HepG2 (cell line): ENCODE results near the gene TRAF5. TPM values are rescaled to one million over a fixed set of nuclear protein-coding genes. Genes with fewer than 3 reads are reported as not detected.
"Not testable (repeated sequence)": the region's sequence is repeated elsewhere in the genome, so short reads cannot be mapped to it uniquely, and the experiment has no call there.

Experiments
- ATAC-seq: fragments of 200-7000 bp; cut with Tn5 transposase; 3 replicates; pipeline ENCODE4 v1.9.1; 2020; ENCODE audit warnings: mild to moderate bottlenecking, moderate library complexity
- BruUV-seq: library from RNA; stranded (reverse); fragments of 400-500 nt; replicated peaks from 2 replicates; lab custom pipeline; 2021; lab: Mats Ljungman, UMichigan
- CTCF ChIA-PET: fragments of 300-600 bp; formaldehyde crosslinking; extraction: SDS; loops from one replicate; lab custom pipeline; 2021; ENCODE audit warnings: low total read pairs, inconsistent platforms, low intra/inter-chr PET ratio; lab: Yijun Ruan, JAX
- POLR2A ChIA-PET: fragments of 350-600 bp; sonication (Branson Sonifier 250); formaldehyde crosslinking; loops from one replicate; lab custom pipeline; 2020; ENCODE audit warnings: antibody characterized with exemption, inconsistent platforms; lab: Yijun Ruan, JAX
- DNase-seq: peaks from one replicate; pipeline ENCODE4 v3.0.0-alpha.2; 2015; ENCODE audit warnings: low spot score
- FAIRE-seq: peaks from 3 replicates; lab custom pipeline; 2011; peaks lifted over from hg19 to GRCh38; lab: Jason Lieb, UNC
- H2AFZ ChIP-seq: one replicate; pipeline ENCODE4 v1.6.1; 2011; ENCODE audit warnings: low read length, inconsistent platforms
- H3K27ac ChIP-seq: fragments of 300-600 bp; 3 replicates; pipeline ENCODE4 v1.8.0; 2011; ENCODE audit warnings: mixed run types, mild to moderate bottlenecking, mixed read lengths, low read length, inconsistent platforms; ENCODE audit not compliant: insufficient read depth; ENCODE audit errors: extremely low read length
- H3K27me3 ChIP-seq, 2 experiments: fragments of 200-600 bp in 1 of 2; 2 replicates in 1 of 2; 3 replicates in 1 of 2; pipeline versions ENCODE4 v1.6.0 to v1.8.0; 2011; ENCODE audit warnings: low read length in 2 of 2, mild to moderate bottlenecking in 2 of 2, moderate library complexity in 2 of 2, inconsistent platforms in 1 of 2; ENCODE audit not compliant: insufficient read depth in 2 of 2, control insufficient read depth in 1 of 2
- H3K36me3 ChIP-seq, 2 experiments: fragments of 200-600 bp in 1 of 2; replicated peaks in 1 of 2; 2 replicates in 1 of 2; 3 replicates in 1 of 2; pipeline versions ENCODE4 v1.5.1 to v1.8.0; 2011; ENCODE audit warnings: low read length in 2 of 2, inconsistent platforms in 1 of 2; ENCODE audit not compliant: insufficient read depth in 2 of 2, control insufficient read depth in 1 of 2
- H3K4me1 ChIP-seq: 2 replicates; pipeline ENCODE4 v1.5.1; 2012; ENCODE audit warnings: low read length, inconsistent platforms; ENCODE audit not compliant: insufficient read depth
- H3K4me2 ChIP-seq: 2 replicates; pipeline ENCODE4 v1.6.0; 2011; ENCODE audit warnings: low read depth, low read length, inconsistent platforms
- H3K4me3 ChIP-seq, 3 experiments: fragments of 200-600 bp in 1 of 3; sonication (generic), shearing (Covaris generic) in 1 of 3; replicated peaks in 1 of 3; 2 replicates each; pipeline ENCODE4 v1.5.1; 2011 to 2016; ENCODE audit warnings: low read length in 3 of 3, inconsistent platforms in 2 of 3, low read depth in 2 of 3, mild to moderate bottlenecking in 2 of 3, control low read depth in 1 of 3, mixed read lengths in 1 of 3; ENCODE audit not compliant: insufficient read depth in 1 of 3
- H3K79me2 ChIP-seq: one replicate; pipeline ENCODE4 v1.6.1; 2011; ENCODE audit warnings: low read length, inconsistent platforms; ENCODE audit not compliant: insufficient read depth
- H3K9ac ChIP-seq: 2 replicates; pipeline ENCODE4 v1.6.0; 2011; ENCODE audit warnings: mild to moderate bottlenecking, low read depth, low read length, inconsistent platforms; ENCODE audit not compliant: insufficient read depth
- H3K9me3 ChIP-seq: 2 replicates; pipeline ENCODE4 v1.5.1; 2012; ENCODE audit warnings: mild to moderate bottlenecking, low read length
- H4K20me1 ChIP-seq: 2 replicates; pipeline ENCODE4 v1.6.0; 2011; ENCODE audit warnings: inconsistent platforms, mild to moderate bottlenecking, low read length, moderate library complexity; ENCODE audit not compliant: insufficient read depth
- CEBPB ChIP-seq: IDR thresholded peaks from 2 replicates; pipeline ENCODE4 v1.6.1; 2011; ENCODE audit warnings: low read depth, low read length, improper control_type of control experiment, borderline replicate concordance
- CEBPG ChIP-seq: IDR thresholded peaks from 2 replicates; pipeline ENCODE4 v1.6.1; 2016
- MAFK ChIP-seq, 2 experiments: IDR thresholded peaks in 1 of 2; conservative IDR thresholded peaks in 1 of 2; 2 replicates each; pipeline ENCODE4 v1.6.1; 2011; ENCODE audit warnings: improper control_type of control experiment in 2 of 2, low read length in 2 of 2
- POLR2A ChIP-seq, 2 experiments: IDR thresholded peaks; 2 replicates each; pipeline ENCODE4 v1.6.1; 2011; ENCODE audit warnings: low read depth in 2 of 2, low read length in 2 of 2, mild to moderate bottlenecking in 1 of 2, moderate library complexity in 1 of 2; ENCODE audit not compliant: insufficient read depth in 1 of 2
- WIZ ChIP-seq: sonication (generic); formaldehyde crosslinking; IDR thresholded peaks from 2 replicates; pipeline ENCODE4 v1.5.1; 2020; ENCODE audit warnings: mild to moderate bottlenecking, missing genetic modification reagents
- WGBS: methylation state at CpG from one replicate; pipeline ENCODE4 v1.1.6; 2017; ENCODE audit warnings: low lambda C conversion rate; 5-methylcytosine and 5-hydroxymethylcytosine counted together
- in situ Hi-C: cut with HindIII; loops from 2 replicates; pipeline ENCODE4 v1.10.0; 2017; ENCODE audit warnings: low pct_unique_long_range_greater_than_20kb; ENCODE audit not compliant: extremely low pct_ligation_motif_present
- intact Hi-C: fragments of 100-400 bp; cut with micrococcal nuclease; formaldehyde crosslinking; loops from one replicate; pipeline ENCODE4 v1.10.0; 2022; ENCODE audit not compliant: unreplicated experiment
- polyA plus RNA-seq, 8 experiments: library from polyadenylated mRNA; depleted of rRNA in 3 of 8; stranded (reverse) in 7 of 8; unstranded in 1 of 8; fragments of >200 nt; fragmentation: Illumina TruSeq in 4 of 8; extraction: Trizol in 4 of 8; gene quantifications; 2 replicates each; pipeline versions ENCODE4 v1.2.1 to v1.2.3, GENCODE V29; 2011 to 2016; ENCODE audit warnings: low read depth in 4 of 8, missing spikeins in 1 of 8, mixed read lengths in 1 of 8; ENCODE audit not compliant: insufficient read depth in 1 of 8
- total RNA-seq, 5 experiments: library from RNA; depleted of rRNA; stranded (reverse); fragments of >200 nt; fragmentation: Illumina TruSeq; extraction: Trizol; gene quantifications; 2 replicates each; pipeline ENCODE4 v1.2.3, GENCODE V29; 2016; ENCODE audit warnings: low read depth in 1 of 5
- TF ChIP-seq, protein P1 (sequence below): sonication (generic); formaldehyde crosslinking; IDR thresholded peaks from 2 replicates; pipeline ENCODE4 v1.5.1; 2020; ENCODE audit warnings: mild to moderate bottlenecking, missing genetic modification reagents

TRAF5 gene
- total and polyA plus RNA-seq, 2 of the 13 experiments (the other 11 are each of a cell fraction or from before 2014, with no cell fraction given): 0.27 to 1.6 TPM

DNA sequence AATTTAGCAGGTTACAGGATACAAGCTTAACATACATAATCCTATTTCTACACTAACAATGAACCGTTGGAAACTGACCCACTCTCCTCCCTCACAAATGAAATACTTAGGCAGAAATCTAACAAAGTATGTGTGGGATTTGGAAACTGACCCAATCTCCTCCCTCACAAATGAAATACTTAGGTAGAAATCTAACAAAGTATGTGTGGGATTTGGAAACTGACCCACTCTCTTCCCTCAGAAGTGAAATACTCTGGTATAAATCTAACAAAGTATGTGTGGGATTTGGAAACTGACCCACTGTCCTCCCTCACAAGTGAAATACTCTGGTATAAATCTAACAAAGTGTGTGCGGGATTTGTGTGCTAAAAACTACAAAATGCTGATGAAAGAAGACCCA lies 60.3 kb downstream of the TRAF5 start (continued):
- TF ChIP-seq, protein P1, sequence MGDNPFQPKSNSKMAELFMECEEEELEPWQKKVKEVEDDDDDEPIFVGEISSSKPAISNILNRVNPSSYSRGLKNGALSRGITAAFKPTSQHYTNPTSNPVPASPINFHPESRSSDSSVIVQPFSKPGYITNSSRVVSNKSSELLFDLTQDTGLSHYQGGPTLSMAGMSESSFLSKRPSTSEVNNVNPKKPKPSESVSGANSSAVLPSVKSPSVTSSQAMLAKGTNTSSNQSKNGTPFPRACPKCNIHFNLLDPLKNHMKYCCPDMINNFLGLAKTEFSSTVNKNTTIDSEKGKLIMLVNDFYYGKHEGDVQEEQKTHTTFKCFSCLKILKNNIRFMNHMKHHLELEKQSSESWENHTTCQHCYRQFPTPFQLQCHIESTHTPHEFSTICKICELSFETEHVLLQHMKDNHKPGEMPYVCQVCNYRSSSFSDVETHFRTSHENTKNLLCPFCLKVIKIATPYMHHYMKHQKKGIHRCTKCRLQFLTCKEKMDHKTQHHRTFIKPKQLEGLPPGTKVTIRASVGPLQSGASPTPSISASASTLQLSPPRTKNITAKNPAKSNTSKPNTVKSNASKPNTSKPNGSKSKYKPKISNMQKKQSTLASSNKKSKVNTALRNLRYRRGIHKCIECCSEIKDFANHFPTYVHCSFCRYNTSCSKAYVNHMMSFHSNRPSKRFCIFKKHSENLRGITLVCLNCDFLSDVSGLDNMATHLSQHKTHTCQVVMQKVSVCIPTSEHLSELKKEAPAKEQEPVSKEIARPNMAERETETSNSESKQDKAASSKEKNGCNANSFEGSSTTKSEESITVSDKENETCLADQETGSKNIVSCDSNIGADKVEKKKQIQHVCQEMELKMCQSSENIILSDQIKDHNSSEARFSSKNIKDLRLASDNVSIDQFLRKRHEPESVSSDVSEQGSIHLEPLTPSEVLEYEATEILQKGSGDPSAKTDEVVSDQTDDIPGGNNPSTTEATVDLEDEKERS (CRISPR knock-in tag): no peak
- TF ChIP-seq POLR2A (IDR thresholded peaks at IDR 0.05; ENCODE audit: insufficient read depth in 1 of 2, low read depth in 2 of 2, low read length in 2 of 2) (no peak), MAFK (conservative IDR thresholded peaks at IDR 0.05 in 1 of 2, IDR thresholded peaks at IDR 0.05 in 1 of 2; ENCODE audit: low read length in 2 of 2) (no peak), WIZ (CRISPR knock-in tag) (no peak)

DNA sequence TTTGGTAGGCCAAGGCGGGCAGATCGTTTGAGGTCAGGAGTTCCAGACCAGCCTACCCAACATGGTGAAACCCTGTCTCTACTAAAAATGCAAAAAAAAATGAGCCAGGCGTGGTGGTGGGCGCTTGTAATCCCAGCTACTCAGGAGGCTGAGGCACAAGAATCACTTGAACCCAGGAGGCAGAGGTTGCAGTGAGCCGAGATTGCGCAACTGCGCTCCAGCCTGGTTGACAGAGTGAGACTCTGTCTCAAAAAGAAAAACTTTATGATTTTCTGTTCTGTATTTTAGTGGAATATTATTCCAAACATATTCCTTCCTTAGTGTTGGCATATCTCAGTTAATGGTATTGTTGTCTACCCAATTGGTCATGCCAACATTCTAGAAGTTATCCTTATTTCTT lies 64.2 kb downstream of the TRAF5 start:
- WGBS: 89% methylated on average over 7 of the region's 7 CpGs
- not testable (repeated sequence) for FAIRE-seq

More for the DNA sequence above, 64.2 kb downstream of the TRAF5 start:
- in situ Hi-C loops, BruUV-seq, H3K79me2 ChIP-seq, H3K27me3 ChIP-seq, H3K9ac ChIP-seq, H4K20me1 ChIP-seq, intact Hi-C loops, CTCF ChIA-PET, H2AFZ ChIP-seq, H3K4me3 ChIP-seq: not testable (repeated sequence)
- TF ChIP-seq CEBPB: peak; percentile 62; the same call in 1 of the 2 replicates
- peak; percentile 47; the same call in 1 of the 2 replicates for TF ChIP-seq CEBPG
- TF ChIP-seq, all 625 proteins: peak for 2; not testable (repeated sequence) for 623
- POLR2A ChIA-PET, H3K4me2 ChIP-seq, H3K36me3 ChIP-seq, DNase-seq, H3K27ac ChIP-seq, H3K4me1 ChIP-seq, H3K9me3 ChIP-seq, ATAC-seq: not testable (repeated sequence)
